Peyer's patch (tissue), 4 donors: Measurements from ENCODE around the gene PRSS53.

ENCODE experiments used
- CTCF ChIP-seq, 6 experiments: fragments of 450-650 bp in 4 of 6; fragments of 200-600 bp in 2 of 6; sonication (generic) in 1 of 6; IDR thresholded peaks; one replicate each; pipeline ENCODE4 v1.5.1; 2017 to 2019; ENCODE audit warnings: antibody characterized with exemption in 6 of 6, mild to moderate bottlenecking in 3 of 6, moderate library complexity in 1 of 6
- POLR2A ChIP-seq, 2 donors: fragments of 450-650 bp; IDR thresholded peaks; one replicate each; pipeline ENCODE4 v1.5.1; 2017; ENCODE audit warnings: antibody characterized with exemption in 2 of 2, mild to moderate bottlenecking in 2 of 2, moderate library complexity in 2 of 2

- no peak for TF ChIP-seq CTCF (IDR thresholded peaks at IDR 0.05)
- no peak for TF ChIP-seq POLR2A (IDR thresholded peaks at IDR 0.05)
These were observed 42.7 kb upstream of the PRSS53 start for GRCh38 chr16:31131416-31131815.
